ENCODE results near the gene ZNF683.
A peak's percentile ranks its signal among the peaks of the same experiment; 100 is the strongest.
"Not testable (repeated sequence)": the region's sequence is repeated elsewhere in the genome, so short reads cannot be mapped to it uniquely, and the experiment has no call there.

The ZNF683 gene

GRCh38 chr1:26385063-26385462 lies 12.5 kb upstream of the ZNF683 start:
- DNase-seq (ENCODE audit: low spot score), result not testable (repeated sequence)

GRCh38 chr1:26384076-26384475 lies 11.5 kb upstream of the ZNF683 start:
- no peak for DNase-seq (ENCODE audit: low spot score)

DNA sequence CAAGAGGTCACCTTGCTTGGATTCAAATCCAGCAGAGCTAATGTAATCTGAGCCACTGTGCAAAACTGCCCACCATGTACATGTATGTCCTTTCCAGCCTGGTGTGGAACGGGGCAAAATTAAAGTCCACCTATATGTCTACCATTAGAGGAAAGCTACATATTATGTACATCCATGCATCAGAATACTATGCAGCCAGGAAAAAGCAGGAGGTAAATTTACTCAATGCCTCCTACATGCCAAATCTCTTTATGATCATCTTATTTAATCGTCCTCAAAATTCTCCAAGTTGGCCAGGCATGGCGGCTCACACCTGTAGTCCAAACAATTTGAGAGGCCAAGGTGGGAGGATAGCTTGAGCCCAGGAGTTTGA lies 6.3 kb upstream of the ZNF683 start:
- DNase-seq (ENCODE audit: low spot score), result no peak

- DNase-seq (ENCODE audit: low spot score), result peak; percentile 34
Measured at GRCh38 chr1:26378088-26378878, 5.7 kb upstream of the ZNF683 start.

- DNase-seq (ENCODE audit: low spot score), result no peak
Measured at GRCh38 chr1:26376050-26376449, 3.5 kb upstream of the ZNF683 start.

DNA sequence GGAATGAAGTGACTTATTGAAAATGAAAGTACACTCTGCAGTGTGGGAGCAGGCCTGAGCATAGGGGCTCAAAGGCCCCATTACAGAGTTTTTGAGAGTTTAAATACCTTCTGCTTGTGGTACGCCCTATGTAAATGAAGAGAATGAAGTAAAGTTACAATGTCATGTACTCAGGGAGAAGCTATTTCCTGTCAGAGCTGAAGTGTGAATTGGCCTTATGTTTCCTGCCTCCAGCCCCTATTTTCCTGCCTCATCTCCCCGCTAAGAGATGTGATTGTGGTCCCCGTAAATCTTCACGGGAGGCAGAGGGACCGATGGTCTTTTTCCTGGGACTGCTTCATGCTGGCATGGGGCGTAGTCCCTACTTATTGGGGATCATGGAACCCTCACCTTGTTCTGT lies 2.5 kb upstream of the ZNF683 start:
- no peak for DNase-seq (ENCODE audit: low spot score)

GRCh38 chr1:26374361-26374760 lies 1.8 kb upstream of the ZNF683 start:
- not testable (repeated sequence) for DNase-seq (ENCODE audit: low spot score)

DNA sequence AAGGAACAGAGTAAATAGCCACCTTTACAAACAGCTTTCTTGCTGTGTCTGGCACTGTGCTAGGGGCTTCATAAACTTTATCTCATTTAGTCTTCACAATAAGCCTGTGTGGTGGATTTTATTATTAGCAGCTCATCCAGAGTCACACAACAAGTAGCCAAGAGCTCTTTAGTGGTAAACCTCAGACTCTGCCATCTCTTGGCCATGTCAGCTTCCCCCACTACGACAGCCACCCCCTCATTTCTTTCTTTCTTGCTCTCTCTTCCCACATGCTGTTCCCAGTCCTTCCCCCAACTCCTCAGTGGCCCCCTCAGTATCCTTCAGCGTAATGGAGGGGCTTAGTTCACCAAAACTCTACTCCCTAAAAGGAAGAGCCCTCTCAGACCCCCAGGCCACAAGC lies 1.2 kb upstream of the ZNF683 start:
- DNase-seq (ENCODE audit: low spot score), result no peak

DNA sequence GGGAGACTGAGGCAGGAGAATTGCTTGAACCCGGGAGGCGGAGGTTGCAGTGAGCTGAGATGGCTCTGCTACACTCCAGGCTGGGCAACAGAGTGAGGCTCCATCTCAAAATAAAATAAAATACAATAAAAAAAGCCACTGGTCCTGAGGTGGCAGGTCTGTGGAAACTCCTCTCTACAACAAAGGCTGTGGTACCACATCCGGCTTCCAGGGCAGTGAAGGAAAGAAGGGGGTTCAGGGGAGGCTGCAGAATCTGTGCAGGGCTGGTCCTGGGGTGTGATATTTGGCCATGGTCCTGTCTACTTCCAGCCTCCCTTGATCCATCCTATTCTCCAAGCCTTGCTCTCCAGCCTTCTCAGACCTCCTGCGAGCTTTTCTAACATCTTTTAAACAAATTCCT lies 731 bp upstream of the ZNF683 start:
- no peak for DNase-seq (ENCODE audit: low spot score)

DNA sequence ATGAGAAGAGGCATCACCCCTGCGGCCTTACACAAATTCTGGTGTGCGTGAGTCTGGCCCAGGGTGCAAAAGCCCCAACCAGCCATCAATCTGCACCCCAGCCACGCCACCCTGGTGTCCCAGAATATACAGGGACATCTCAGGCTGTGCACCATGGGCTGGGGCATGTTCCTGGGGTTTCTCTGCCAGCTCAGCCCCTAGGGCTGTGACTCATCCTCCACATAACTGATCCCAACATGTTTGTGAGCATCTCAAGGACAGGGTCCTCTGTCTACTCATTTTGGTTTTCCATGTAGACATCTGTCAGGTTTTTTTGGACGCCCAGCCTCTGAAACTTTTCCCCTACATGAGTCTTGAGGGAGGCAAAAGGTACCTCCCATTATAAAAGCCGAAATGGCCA lies 511 bp downstream of the ZNF683 start:
- DNase-seq (ENCODE audit: low spot score), result no peak

GRCh38 chr1:26370591-26371382 lies 1.8 kb downstream of the ZNF683 start:
- no peak for DNase-seq (ENCODE audit: low spot score)

DNA sequence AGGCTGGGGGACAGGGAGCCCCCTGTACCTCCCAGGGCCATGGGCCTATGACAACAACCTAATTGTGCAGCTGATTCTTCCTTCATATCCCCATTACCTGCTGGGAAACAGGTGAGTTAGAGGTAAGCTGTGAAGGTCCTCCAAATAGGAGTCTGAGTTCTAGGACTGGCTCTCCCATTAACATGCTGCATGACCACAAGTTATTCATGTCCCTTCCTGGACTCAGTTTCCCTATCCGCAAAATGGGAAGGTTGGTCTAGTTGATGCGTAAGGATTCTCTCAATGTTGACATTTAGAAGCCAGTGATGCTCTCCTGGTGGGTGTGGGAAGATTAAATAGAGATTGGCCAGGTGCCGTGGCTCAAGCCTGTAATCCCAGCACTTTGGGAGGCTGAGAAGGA lies 4.1 kb downstream of the ZNF683 start:
- DNase-seq (ENCODE audit: low spot score), result no peak

DNA sequence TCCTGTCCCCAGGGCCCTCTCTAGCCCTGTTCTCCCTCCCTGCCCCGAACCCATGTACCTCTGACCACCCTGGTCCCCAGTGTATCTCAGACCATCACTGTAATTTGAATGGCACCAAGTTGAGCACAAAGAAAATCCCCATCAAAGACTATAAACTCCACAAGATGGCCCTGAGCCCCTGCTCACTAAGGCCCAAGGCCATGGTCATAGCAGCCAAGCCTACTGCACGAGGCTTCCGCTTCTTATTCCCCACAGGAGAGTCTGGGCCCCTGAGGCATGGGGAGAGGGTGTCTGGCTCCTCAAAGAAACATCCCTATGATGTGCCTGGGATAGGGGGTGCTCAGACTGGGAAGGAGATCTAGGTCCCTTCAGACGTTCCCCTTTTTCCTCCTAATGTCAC lies 4.5 kb downstream of the ZNF683 start:
- DNase-seq (ENCODE audit: low spot score), result no peak

DNA sequence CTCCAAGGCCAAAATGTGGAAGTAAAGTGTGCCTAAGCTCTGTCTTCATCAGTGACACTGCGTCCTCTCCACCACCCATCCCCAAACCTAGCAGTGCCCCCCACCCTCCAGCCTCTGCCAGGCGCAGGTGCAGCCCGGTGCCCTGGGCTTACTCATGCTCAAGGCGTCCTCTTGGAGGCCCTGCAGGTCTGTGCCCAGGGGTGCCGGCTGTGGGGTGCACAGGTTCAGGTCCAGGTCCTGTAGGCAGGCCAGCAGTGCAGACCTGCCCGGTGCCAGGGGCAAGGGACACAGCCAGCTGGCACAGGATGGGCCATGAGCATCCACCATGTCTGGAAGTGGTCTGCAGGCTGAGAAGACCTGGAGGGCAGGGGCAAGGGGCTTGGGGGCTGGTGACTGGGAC lies 5.1 kb downstream of the ZNF683 start:
- DNase-seq (ENCODE audit: low spot score), result no peak

- no peak for DNase-seq (ENCODE audit: low spot score)
Measured at GRCh38 chr1:26364956-26365355, 7.6 kb downstream of the ZNF683 start.

DNA sequence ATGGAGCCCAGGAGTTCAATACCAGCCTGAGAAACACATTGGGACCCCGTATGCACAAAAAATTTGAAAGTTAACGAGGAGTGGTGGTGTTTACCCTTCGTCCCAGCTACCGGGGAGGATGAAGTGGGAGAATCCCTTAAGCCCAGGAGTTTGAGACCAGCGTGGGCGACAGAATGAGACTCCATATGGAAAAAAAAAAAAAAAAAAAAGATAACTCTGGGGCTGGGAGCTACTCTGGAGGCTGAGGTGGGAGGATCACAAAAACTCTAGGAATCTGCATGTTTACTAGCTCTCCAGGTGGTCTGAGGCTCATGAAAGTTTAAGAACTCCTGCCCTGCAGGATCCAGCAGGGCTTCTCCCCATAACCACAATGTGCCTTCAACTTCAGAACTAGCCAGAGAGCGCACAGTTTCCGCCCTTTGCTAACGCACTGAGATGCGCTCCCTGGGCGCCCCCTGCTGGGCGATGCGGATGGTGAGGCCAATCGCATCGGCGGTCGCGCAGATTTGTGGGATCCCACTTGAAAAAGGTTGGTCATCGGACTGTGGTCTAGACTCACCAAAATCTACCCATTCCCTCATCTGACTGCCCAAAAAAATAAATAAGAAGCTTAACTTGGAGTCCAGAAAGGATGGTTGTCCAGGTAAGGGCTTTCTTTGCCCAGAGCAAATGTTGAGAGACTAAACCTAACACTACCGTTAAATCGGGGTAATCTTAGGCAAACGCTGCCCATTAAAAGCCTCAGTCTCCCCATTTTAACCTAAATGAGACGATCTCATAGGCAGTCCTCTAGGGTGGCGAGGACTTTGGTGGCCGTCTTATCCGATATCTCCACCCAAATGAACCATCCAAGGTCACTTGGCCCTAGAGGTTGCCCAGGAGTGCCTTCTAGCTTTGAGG lies 8.8 kb downstream of the ZNF683 start:
- peak; percentile 59 for DNase-seq (ENCODE audit: low spot score)

DNA sequence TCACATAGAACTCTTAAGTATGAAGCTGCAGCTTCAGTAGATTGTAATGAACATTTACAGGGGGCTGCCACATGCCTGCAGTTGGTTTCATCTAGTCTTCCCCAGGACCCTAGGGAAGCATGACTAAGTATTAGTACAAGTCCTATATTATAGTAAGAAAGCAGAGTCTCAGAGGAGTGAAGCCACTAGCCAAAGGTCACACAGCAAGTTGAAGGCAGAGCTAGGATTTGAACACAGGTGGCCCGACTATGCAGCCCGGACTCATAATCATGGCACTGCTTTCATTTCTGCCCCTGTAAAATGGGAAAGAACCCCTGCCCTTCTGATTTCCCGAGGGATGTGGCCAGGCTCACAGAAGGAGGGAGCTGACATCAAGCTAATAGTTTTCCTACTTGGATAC lies 10.2 kb downstream of the ZNF683 start:
- no peak for DNase-seq (ENCODE audit: low spot score)

DNA sequence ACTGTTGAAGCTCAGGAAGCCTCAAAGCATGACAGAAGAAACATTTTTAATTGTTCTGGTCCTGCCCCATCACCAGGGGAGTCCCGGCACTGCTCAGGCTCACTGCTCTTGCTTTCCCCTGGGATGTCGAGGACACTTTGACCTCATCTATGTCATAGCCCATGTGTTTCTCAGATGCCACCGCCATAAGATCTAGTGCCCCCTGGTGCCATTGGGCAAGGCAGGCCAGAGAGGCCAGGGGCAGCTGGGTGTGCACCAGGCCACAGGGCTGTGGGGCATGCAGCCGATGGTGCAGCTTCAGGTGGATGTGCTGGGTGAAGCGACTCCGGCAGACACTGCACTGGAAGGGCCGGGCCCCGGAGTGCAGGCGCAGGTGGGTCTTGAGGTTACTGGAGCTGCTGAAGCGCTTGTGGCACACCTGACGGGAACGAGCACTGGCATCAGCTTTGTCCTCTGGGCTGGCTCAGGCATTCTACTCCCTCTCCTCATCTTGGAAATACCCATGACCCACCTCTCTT lies 10.9 kb downstream of the ZNF683 start:
- no peak for DNase-seq (ENCODE audit: low spot score)

DNA sequence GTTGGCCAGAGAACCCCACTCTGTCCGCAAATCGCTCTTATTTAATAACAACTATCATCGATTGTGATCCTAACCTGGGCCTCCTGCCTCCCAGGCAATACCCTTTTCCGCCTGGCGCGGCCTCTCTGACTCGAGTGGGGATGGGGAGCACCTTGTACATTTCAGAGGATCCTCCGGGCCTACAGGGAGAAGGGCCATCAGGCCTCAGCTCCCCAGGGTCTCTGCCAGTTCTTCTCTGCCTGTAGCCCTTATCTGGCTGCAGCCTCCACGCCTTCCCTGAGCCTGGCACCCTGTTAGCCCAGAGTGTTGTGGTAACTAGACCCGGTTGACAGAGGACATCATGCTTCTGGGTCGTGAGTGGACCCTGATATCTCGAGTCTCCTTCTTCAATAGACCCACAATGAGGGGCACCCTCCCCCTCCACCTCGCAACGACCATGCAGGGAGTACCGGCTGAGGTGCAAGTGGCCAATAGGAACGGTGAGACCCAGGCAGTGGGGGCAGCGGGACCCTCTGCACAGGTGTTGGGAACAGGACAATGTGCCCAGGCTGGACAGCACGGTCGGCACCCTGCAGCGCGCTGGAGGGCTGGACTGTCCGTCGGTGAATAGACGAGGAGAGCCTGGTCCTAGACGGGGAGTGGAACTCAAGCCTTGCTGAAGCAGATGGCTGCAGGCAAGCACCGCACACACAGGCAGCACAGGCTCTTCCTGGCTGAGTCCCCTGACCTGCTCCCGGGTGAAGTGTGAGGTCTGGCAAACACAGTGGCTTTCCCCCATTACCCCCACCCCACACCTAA lies 11.5 kb downstream of the ZNF683 start:
- no peak for DNase-seq (ENCODE audit: low spot score)

DNA sequence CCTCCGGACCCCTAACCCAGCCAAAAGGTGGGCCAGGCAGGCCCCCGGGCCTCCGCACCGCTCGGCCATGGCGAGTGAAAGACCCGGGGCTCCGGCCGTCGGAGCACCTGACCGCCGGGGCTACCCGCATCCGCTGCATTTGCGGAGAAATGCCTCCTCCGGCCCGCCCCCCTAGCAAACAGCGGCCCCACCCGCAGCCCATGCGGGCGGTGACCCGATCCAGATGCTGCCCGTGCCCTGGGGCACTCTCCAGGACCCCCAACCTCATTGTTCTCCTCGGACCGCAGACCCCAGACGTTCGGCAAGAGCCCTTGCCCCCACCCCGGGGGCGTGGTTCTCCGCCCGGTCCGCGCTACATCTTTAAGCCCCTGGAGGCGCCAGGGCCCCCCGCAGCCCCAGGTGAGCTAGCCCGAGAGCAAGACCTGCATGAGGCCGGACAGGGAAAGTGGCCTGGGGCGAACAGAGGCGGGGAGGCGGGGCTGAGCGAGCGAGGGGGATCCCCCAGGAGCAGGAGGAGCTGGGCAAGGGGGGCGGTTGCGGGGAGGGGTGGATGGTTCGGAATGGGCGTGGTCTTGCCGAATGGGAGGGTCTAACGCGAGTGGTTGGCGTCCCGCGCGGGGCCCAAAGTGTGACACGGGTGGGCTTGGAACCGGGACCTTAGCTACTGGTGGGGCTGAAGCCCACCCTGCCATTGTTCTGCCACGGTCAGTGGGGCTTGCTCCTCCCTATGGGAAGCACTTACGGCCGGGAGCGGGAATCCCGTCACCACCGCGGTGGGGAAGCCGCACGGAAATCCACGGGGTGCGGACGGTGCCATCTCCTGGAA lies 12.4 kb downstream of the ZNF683 start:
- DNase-seq (ENCODE audit: low spot score), result no peak

All from kidney capillary endothelial cell (primary cell).